PC-3 (cell line): ENCODE results near the gene MAS1L. TPM values are rescaled to one million over a fixed set of nuclear protein-coding genes. Genes with fewer than 3 reads are reported as not detected.

Experiments used
- ATAC-seq: fragments of 200-7000 bp; cut with Tn5 transposase; 2 replicates; pipeline ENCODE4 v1.9.1; 2020; ENCODE audit warnings: mild to moderate bottlenecking, moderate library complexity
- BruUV-seq: library from RNA; stranded (reverse); fragments of 400-500 nt; replicated peaks from 2 replicates; lab custom pipeline; 2021; lab: Mats Ljungman, UMichigan
- CTCF ChIA-PET: fragments of 300-600 bp; sonication (Branson Sonifier 250); formaldehyde crosslinking; loops from one replicate; lab custom pipeline; 2022; ENCODE audit warnings: antibody characterized with exemption; lab: Charles Lee
- POLR2A ChIA-PET: fragments of 300-600 bp; sonication (Branson Sonifier 250); formaldehyde crosslinking; loops from one replicate; lab custom pipeline; 2022; ENCODE audit warnings: antibody characterized with exemption; ENCODE audit not compliant: unreplicated experiment; lab: Charles Lee
- DNase-seq: peaks from one replicate; pipeline ENCODE4 v3.0.0-alpha.2; 2015
- H2AFZ ChIP-seq: fragments of 300-600 bp; sonication (generic); 2 replicates; pipeline ENCODE4 v1.6.0; 2016; ENCODE audit warnings: antibody characterized with exemption, low read length
- H3F3A ChIP-seq: fragments of 300-600 bp; sonication (generic); one replicate; pipeline ENCODE4 v1.6.0; 2017; ENCODE audit warnings: antibody characterized with exemption, low read length, control low read depth, mild to moderate bottlenecking; ENCODE audit not compliant: unreplicated experiment
- H3K27ac ChIP-seq: fragments of 300-600 bp; sonication (generic); 2 replicates; pipeline ENCODE4 v1.5.1; 2016; ENCODE audit warnings: mild to moderate bottlenecking, low read length
- H3K27me3 ChIP-seq: fragments of 300-600 bp; sonication (generic); 2 replicates; pipeline ENCODE4 v1.6.1; 2016; ENCODE audit warnings: low read length, mixed read lengths
- H3K36me3 ChIP-seq: fragments of 300-600 bp; sonication (generic); 2 replicates; pipeline ENCODE4 v1.6.1; 2016; ENCODE audit warnings: low read depth, mixed run types, low read length, mixed read lengths
- H3K4me1 ChIP-seq: fragments of 300-600 bp; sonication (generic); 2 replicates; pipeline ENCODE4 v1.5.1; 2016; ENCODE audit warnings: low read length; ENCODE audit not compliant: insufficient read depth
- H3K4me2 ChIP-seq: fragments of 300-600 bp; sonication (generic); 2 replicates; pipeline ENCODE4 v1.6.0; 2016; ENCODE audit warnings: low read length
- H3K4me3 ChIP-seq: fragments of 300-600 bp; sonication (generic); 2 replicates; pipeline ENCODE4 v1.5.1; 2016; ENCODE audit warnings: mild to moderate bottlenecking, low read length, mixed read lengths
- H3K79me2 ChIP-seq: fragments of 300-600 bp; sonication (generic); 2 replicates; pipeline ENCODE4 v1.6.1; 2017; ENCODE audit warnings: low read length, mixed read lengths
- H3K9ac ChIP-seq: fragments of 300-600 bp; sonication (generic); 2 replicates; pipeline ENCODE4 v1.6.0; 2016; ENCODE audit warnings: mild to moderate bottlenecking, low read length
- H3K9me2 ChIP-seq: fragments of 300-600 bp; sonication (generic); replicated peaks from 2 replicates; pipeline ENCODE4 v1.6.1; 2016; ENCODE audit warnings: mixed run types, low read length, mixed read lengths
- H3K9me3 ChIP-seq: fragments of 300-600 bp; sonication (generic); 2 replicates; pipeline ENCODE4 v1.6.1; 2016; ENCODE audit warnings: low read length, mixed read lengths
- H4K20me1 ChIP-seq: fragments of 300-600 bp; sonication (generic); 2 replicates; pipeline ENCODE4 v1.6.1; 2016; ENCODE audit warnings: low read length, mixed read lengths
- EZH2 ChIP-seq: fragments of 300-600 bp; sonication (generic); IDR thresholded peaks from one replicate; pipeline ENCODE4 v1.6.1; 2017; ENCODE audit warnings: antibody characterized with exemption, mild to moderate bottlenecking, low read length; ENCODE audit not compliant: unreplicated experiment
- EZH2phosphoT487 ChIP-seq: fragments of 300-600 bp; sonication (generic); IDR thresholded peaks from 2 replicates; pipeline ENCODE4 v1.6.1; 2018; ENCODE audit warnings: mild to moderate bottlenecking, antibody characterized with exemption, low read length, borderline replicate concordance
- intact Hi-C: fragments of 100-400 bp; cut with micrococcal nuclease; formaldehyde crosslinking; loops from 2 replicates; pipeline ENCODE4 v1.9.0; 2023
- total RNA-seq: library from RNA; depleted of rRNA; stranded (reverse); fragments of >200 nt; gene quantifications from 2 replicates; pipeline ENCODE4 v1.2.3, GENCODE V29; 2014
- TF ChIP-seq, protein P1 (sequence below): fragments of 300-600 bp; sonication (generic); conservative IDR thresholded peaks from 2 replicates; pipeline ENCODE4 v1.5.1; 2017; ENCODE audit warnings: antibody characterized with exemption, low read depth, mild to moderate bottlenecking, low read length

Gene MAS1L
- total RNA-seq, 1 experiment from 2014 or later: not detected

DNA sequence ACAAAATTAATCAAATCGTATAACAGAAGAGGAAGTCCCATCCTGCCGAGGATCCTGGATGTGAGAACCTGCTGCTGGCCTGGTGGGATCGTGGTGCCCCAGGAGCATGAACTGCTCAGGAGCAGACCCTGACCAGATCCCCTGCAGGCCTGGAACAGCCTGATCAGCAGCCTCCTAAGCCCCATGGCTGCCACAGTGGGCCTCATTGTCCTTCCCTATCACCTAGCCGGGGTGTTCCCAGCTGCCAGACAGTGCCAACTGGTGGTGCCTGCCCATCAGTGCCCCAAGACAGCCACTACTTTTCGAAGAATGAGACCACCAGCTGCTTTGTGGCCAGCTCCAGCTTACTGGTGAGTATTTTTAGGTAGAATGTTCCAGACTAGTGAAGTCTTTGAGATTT, 19.6 kb upstream of the MAS1L start:
- ATAC-seq: no peak
- H3K9me2 ChIP-seq: no peaks in the 10 kb centered on the region

DNA sequence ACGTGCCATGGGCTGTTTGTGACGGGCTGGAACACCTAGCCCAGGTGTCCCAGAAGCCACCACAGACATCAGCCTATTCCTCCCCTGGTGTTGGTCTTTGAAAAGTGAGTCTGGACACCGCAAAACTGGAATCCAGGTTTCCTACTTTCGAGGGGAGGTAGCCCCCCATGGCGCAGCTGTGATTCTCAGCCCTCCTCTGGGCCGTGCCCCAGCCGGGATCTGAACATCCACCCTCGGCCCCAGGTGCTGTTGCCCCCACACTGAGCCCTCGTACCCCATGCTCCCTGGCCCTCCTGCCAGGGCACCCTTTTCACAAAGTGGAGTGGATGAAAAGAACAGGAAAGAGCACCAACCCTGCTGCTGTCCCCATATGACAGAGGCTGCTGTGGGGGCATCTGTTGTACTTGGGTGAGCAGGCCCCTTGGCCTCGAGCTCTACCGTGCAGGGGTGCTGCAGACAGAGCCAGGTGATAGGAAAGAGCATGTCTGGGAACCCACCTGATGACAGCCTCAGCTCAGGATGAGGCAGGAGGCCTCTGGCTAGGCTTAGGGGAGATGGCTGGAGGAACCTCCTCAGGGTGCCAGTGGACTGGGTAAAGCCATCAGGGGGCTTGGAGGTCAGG, 18.8 kb upstream of the MAS1L start:
- H3K9me3 ChIP-seq: no peaks in the 10 kb centered on the region
- H3K9ac ChIP-seq: no peak overlapping the region
- H3K9me2 ChIP-seq: no peaks in the 10 kb centered on the region
- no peak overlapping the region for H3K4me2 ChIP-seq
- H3K79me2 ChIP-seq: no peaks in the 10 kb centered on the region
- H3F3A ChIP-seq: no peaks in the 10 kb centered on the region
- no peak for DNase-seq
- ChIA-PET POLR2A (no interaction called here), CTCF (no interaction called here)
- no peaks in the 10 kb centered on the region for H3K4me1 ChIP-seq
- no peak overlapping the region for H3K27ac ChIP-seq
- H4K20me1 ChIP-seq: no peaks in the 10 kb centered on the region
- no TSS peak for BruUV-seq
- no peak for TF ChIP-seq EZH2
- TF ChIP-seq, protein P1, sequence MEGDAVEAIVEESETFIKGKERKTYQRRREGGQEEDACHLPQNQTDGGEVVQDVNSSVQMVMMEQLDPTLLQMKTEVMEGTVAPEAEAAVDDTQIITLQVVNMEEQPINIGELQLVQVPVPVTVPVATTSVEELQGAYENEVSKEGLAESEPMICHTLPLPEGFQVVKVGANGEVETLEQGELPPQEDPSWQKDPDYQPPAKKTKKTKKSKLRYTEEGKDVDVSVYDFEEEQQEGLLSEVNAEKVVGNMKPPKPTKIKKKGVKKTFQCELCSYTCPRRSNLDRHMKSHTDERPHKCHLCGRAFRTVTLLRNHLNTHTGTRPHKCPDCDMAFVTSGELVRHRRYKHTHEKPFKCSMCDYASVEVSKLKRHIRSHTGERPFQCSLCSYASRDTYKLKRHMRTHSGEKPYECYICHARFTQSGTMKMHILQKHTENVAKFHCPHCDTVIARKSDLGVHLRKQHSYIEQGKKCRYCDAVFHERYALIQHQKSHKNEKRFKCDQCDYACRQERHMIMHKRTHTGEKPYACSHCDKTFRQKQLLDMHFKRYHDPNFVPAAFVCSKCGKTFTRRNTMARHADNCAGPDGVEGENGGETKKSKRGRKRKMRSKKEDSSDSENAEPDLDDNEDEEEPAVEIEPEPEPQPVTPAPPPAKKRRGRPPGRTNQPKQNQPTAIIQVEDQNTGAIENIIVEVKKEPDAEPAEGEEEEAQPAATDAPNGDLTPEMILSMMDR: no peak
- TF ChIP-seq EZH2phosphoT487: no peak
- peaks cover 66% of the 10 kb centered on the region for H3K27me3 ChIP-seq
- no peaks in the 10 kb centered on the region for H3K36me3 ChIP-seq
- intact Hi-C loops: no loop called here
- H2AFZ ChIP-seq: no peak overlapping the region
- H3K4me3 ChIP-seq: no peak overlapping the region
- no peak for ATAC-seq

More for the DNA sequence above, 19.6 kb upstream of the MAS1L start:
- ChIA-PET POLR2A (no interaction called here), CTCF (no interaction called here)
- Histone ChIP-seq H3F3A (no peaks in the 10 kb centered on the region), H3K9ac (no peak overlapping the region), H3K4me3 (no peak overlapping the region), H3K4me2 (no peak overlapping the region), H3K79me2 (no peaks in the 10 kb centered on the region), H3K9me3 (no peaks in the 10 kb centered on the region), H3K4me1 (no peaks in the 10 kb centered on the region), H3K36me3 (no peaks in the 10 kb centered on the region), H2AFZ (no peak overlapping the region), H4K20me1 (no peaks in the 10 kb centered on the region), H3K27ac (no peak overlapping the region), H3K27me3 (peaks cover 59% of the 10 kb centered on the region)
- intact Hi-C loops: no loop called here
- no peak for TF ChIP-seq EZH2
- TF ChIP-seq, protein P1: no peak
- no peak for TF ChIP-seq EZH2phosphoT487
- no peak for DNase-seq
- BruUV-seq: no TSS peak

- H3K4me3 ChIP-seq: no peak overlapping the region
- H3K4me2 ChIP-seq: no peak overlapping the region
- H3K9ac ChIP-seq: no peak overlapping the region
- no peaks in the 10 kb centered on the region for H3K9me3 ChIP-seq
- no peaks in the 10 kb centered on the region for H3K79me2 ChIP-seq
- peaks cover 70% of the 10 kb centered on the region for H3K27me3 ChIP-seq
- intact Hi-C loops: no loop called here
- H3K36me3 ChIP-seq: no peaks in the 10 kb centered on the region
- no peaks in the 10 kb centered on the region for H3F3A ChIP-seq
- H3K4me1 ChIP-seq: no peaks in the 10 kb centered on the region
- POLR2A ChIA-PET: no interaction called here
- TF ChIP-seq, protein P1: no peak
- TF ChIP-seq EZH2phosphoT487: no peak
- no peak for TF ChIP-seq EZH2
- ATAC-seq (no peak), DNase-seq (no peak)
- no peaks in the 10 kb centered on the region for H4K20me1 ChIP-seq
- H3K9me2 ChIP-seq: no peaks in the 10 kb centered on the region
- BruUV-seq: no TSS peak
- H2AFZ ChIP-seq: no peak overlapping the region
- CTCF ChIA-PET: no interaction called here
- no peak overlapping the region for H3K27ac ChIP-seq
Measured at GRCh38 chr6:29505808-29506207, 18.1 kb upstream of the MAS1L start.
